DOHH2 (cell line): Measurements from ENCODE around the gene CDH5.

Experiments used
- H3F3A ChIP-seq: fragments of 200-600 bp; sonication (generic), shearing (Covaris generic); 2 replicates; pipeline ENCODE4 v1.6.0; 2016; ENCODE audit warnings: antibody characterized with exemption, mild to moderate bottlenecking; ENCODE audit not compliant: control insufficient read depth, insufficient read depth
- H3K27ac ChIP-seq: fragments of 200-600 bp; sonication (generic); 2 replicates; pipeline ENCODE4 v1.5.1; 2014; ENCODE audit warnings: low read depth, mild to moderate bottlenecking, low read length, moderate library complexity
- H3K27me3 ChIP-seq: fragments of 200-600 bp; sonication (generic); 2 replicates; pipeline ENCODE4 v1.6.1; 2014; ENCODE audit warnings: mild to moderate bottlenecking, low read length, mixed read lengths; ENCODE audit not compliant: control insufficient read depth
- H3K36me3 ChIP-seq: fragments of 200-600 bp; sonication (generic); 2 replicates; pipeline ENCODE4 v1.6.1; 2014; ENCODE audit warnings: mild to moderate bottlenecking, low read length, moderate library complexity, mixed read lengths; ENCODE audit not compliant: control insufficient read depth
- H3K4me1 ChIP-seq: fragments of 200-600 bp; sonication (generic); 2 replicates; pipeline ENCODE4 v1.6.1; 2014; ENCODE audit warnings: mild to moderate bottlenecking, low read length, mixed read lengths; ENCODE audit not compliant: control insufficient read depth
- H3K4me2 ChIP-seq: fragments of 200-600 bp; sonication (generic); 2 replicates; pipeline ENCODE4 v1.6.0; 2014; ENCODE audit warnings: mild to moderate bottlenecking, low read length, moderate library complexity
- H3K4me3 ChIP-seq: fragments of 200-600 bp; sonication (generic); 2 replicates; pipeline ENCODE4 v1.5.1; 2014; ENCODE audit warnings: mild to moderate bottlenecking, low read length, mixed read lengths
- H3K79me2 ChIP-seq: fragments of 200-600 bp; sonication (generic); 2 replicates; pipeline ENCODE4 v1.6.1; 2014; ENCODE audit warnings: mild to moderate bottlenecking, low read length, mixed read lengths; ENCODE audit not compliant: control insufficient read depth
- H3K9me2 ChIP-seq: fragments of 200-600 bp; sonication (generic); replicated peaks from 2 replicates; pipeline ENCODE4 v1.6.1; 2014; ENCODE audit warnings: mild to moderate bottlenecking, low read length, mixed read lengths; ENCODE audit not compliant: control insufficient read depth
- H3K9me3 ChIP-seq: fragments of 200-600 bp; sonication (generic); 2 replicates; pipeline ENCODE4 v1.6.1; 2014; ENCODE audit warnings: antibody characterized with exemption, low read length, mixed read lengths; ENCODE audit not compliant: control insufficient read depth, insufficient read depth
- H4K20me1 ChIP-seq: fragments of 200-600 bp; sonication (generic); 2 replicates; pipeline ENCODE4 v1.6.0; 2014; ENCODE audit warnings: low read depth, mild to moderate bottlenecking, antibody characterized with exemption, low read length, moderate library complexity; ENCODE audit not compliant: control insufficient read depth, insufficient read depth
- EZH2phosphoT487 ChIP-seq: fragments of 200-600 bp; sonication (generic); IDR thresholded peaks from 2 replicates; pipeline ENCODE4 v1.6.1; 2017; ENCODE audit warnings: borderline replicate concordance, mild to moderate bottlenecking, antibody characterized with exemption, low read length, moderate library complexity, mixed read lengths
- TF ChIP-seq, protein P1 (sequence below): fragments of 200-600 bp; sonication (generic); IDR thresholded peaks from one replicate; pipeline ENCODE4 v1.5.1; 2014; ENCODE audit warnings: antibody characterized with exemption, mild to moderate bottlenecking, low read depth, low read length; ENCODE audit not compliant: poor library complexity, severe bottlenecking

Gene CDH5, protein sequence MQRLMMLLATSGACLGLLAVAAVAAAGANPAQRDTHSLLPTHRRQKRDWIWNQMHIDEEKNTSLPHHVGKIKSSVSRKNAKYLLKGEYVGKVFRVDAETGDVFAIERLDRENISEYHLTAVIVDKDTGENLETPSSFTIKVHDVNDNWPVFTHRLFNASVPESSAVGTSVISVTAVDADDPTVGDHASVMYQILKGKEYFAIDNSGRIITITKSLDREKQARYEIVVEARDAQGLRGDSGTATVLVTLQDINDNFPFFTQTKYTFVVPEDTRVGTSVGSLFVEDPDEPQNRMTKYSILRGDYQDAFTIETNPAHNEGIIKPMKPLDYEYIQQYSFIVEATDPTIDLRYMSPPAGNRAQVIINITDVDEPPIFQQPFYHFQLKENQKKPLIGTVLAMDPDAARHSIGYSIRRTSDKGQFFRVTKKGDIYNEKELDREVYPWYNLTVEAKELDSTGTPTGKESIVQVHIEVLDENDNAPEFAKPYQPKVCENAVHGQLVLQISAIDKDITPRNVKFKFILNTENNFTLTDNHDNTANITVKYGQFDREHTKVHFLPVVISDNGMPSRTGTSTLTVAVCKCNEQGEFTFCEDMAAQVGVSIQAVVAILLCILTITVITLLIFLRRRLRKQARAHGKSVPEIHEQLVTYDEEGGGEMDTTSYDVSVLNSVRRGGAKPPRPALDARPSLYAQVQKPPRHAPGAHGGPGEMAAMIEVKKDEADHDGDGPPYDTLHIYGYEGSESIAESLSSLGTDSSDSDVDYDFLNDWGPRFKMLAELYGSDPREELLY

DNA sequence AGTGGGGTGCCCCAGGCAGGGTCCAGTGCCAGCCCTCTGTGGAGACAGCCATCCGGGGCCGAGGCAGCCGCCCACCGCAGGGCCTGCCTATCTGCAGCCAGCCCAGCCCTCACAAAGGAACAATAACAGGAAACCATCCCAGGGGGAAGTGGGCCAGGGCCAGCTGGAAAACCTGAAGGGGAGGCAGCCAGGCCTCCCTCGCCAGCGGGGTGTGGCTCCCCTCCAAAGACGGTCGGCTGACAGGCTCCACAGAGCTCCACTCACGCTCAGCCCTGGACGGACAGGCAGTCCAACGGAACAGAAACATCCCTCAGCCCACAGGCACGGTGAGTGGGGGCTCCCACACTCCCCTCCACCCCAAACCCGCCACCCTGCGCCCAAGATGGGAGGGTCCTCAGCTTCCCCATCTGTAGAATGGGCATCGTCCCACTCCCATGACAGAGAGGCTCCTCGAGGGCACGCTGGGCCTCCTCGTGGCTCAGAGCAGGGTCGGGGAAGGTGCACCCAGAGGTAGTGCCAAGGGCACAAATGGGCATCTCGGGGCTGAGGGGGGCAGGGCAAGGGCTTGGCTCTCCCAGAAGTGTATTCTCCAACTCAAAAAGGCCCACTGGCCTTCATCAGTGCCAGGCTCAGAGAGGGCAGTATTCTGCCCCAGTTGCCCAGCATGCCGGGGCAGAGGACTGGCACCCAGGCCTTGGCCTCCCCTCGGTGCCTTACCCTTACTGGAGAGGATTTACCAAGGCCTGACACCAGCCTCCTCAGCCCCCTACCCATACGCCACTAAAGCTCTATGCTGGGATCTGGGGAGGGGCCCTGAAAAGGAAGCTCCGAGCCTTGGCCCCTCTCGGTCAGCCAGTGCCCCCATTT is at the start of gene CDH5:
CDH5 (plus strand) TSS at position 259 of the 867 bp plus-strand sequence. CDS start 12,647 bp downstream, outside the sequence.
- Histone ChIP-seq H3K4me2 (no peak within 1 kb of the TSS), H3K9me3 (no peaks in the 10 kb centered on the region), H3K9me2 (no peaks in the 10 kb centered on the region), H3K27ac (no peak within 1 kb of the TSS), H3K36me3 (no peaks in the 10 kb centered on the region), H3F3A (no peaks in the 10 kb centered on the region), H3K27me3 (peaks cover 14% of the 10 kb centered on the region), H3K4me1 (no peaks in the 10 kb centered on the region), H4K20me1 (no peaks in the 10 kb centered on the region), H3K4me3 (no peak within 1 kb of the TSS), H3K79me2 (no peaks in the 10 kb centered on the region)
- TF ChIP-seq, protein P1, sequence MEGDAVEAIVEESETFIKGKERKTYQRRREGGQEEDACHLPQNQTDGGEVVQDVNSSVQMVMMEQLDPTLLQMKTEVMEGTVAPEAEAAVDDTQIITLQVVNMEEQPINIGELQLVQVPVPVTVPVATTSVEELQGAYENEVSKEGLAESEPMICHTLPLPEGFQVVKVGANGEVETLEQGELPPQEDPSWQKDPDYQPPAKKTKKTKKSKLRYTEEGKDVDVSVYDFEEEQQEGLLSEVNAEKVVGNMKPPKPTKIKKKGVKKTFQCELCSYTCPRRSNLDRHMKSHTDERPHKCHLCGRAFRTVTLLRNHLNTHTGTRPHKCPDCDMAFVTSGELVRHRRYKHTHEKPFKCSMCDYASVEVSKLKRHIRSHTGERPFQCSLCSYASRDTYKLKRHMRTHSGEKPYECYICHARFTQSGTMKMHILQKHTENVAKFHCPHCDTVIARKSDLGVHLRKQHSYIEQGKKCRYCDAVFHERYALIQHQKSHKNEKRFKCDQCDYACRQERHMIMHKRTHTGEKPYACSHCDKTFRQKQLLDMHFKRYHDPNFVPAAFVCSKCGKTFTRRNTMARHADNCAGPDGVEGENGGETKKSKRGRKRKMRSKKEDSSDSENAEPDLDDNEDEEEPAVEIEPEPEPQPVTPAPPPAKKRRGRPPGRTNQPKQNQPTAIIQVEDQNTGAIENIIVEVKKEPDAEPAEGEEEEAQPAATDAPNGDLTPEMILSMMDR: no peak
- TF ChIP-seq EZH2phosphoT487: no peak

DNA sequence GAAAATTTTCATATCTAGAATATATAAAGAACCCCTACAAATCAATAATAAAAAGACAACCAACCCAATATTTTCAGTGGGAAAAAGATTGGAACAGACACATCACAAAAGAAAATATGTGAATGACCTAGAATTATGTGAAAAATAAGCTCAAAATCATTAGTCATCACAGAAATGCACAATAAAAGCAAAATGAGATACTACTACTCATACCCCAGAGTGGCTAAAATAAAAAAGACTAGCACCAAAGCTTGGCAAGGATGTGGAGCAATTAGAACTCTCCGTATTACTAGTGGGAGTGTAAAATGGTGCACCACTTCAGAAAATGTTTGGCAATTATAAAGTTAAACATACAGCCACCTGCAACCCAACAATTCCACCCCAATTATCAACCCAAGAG is 48.0 kb upstream of the CDH5 start:
- H3K27me3 ChIP-seq: 0 out of 2 replicates have a peak, but pooled peaks cover 2% of the 10 kb centered on the region
- H4K20me1 ChIP-seq: no peaks in the 10 kb centered on the region
- no peaks in the 10 kb centered on the region for H3F3A ChIP-seq
- no peaks in the 10 kb centered on the region for H3K4me1 ChIP-seq
- H3K4me3 ChIP-seq: no peak overlapping the region
- no peaks in the 10 kb centered on the region for H3K9me2 ChIP-seq
- no peaks in the 10 kb centered on the region for H3K9me3 ChIP-seq
- no peaks in the 10 kb centered on the region for H3K79me2 ChIP-seq
- TF ChIP-seq, protein P1: no peak
- TF ChIP-seq EZH2phosphoT487: no peak
- H3K27ac ChIP-seq: no peak overlapping the region
- no peak overlapping the region for H3K4me2 ChIP-seq
- H3K36me3 ChIP-seq: no peaks in the 10 kb centered on the region

DNA sequence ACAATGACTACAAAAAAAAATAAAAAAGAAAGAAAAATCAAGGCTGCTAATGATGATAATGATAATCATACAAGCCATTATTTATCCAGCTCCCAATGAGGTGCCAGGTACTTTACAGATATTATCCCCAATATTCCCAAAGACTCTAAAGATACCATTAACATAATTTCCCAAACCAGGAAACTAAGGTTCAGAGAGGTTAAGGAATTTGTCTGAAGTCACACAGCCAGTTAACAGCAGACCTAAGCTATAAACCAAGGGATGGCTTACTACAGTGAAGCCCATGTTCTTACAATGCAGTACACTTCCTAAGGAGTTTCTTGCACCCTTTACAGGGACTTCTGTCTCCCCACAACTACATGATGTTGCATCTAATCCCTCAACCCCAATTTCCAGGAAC is 45.7 kb upstream of the CDH5 start:
- Histone ChIP-seq H3K9me2 (no peaks in the 10 kb centered on the region), H3K4me1 (no peaks in the 10 kb centered on the region), H3F3A (no peaks in the 10 kb centered on the region), H3K36me3 (no peaks in the 10 kb centered on the region), H3K79me2 (no peaks in the 10 kb centered on the region), H4K20me1 (no peaks in the 10 kb centered on the region), H3K9me3 (no peaks in the 10 kb centered on the region), H3K4me2 (no peak overlapping the region), H3K27ac (no peak overlapping the region), H3K4me3 (no peak overlapping the region), H3K27me3 (0 out of 2 replicates have a peak, but pooled peaks cover 2% of the 10 kb centered on the region)
- TF ChIP-seq, protein P1: no peak
- no peak for TF ChIP-seq EZH2phosphoT487
